Measurements from ENCODE around the gene GCH1.
"Not testable (repeated sequence)": the region's sequence is repeated elsewhere in the genome, so short reads cannot be mapped to it uniquely, and the experiment has no call there.

Gene GCH1

DNA sequence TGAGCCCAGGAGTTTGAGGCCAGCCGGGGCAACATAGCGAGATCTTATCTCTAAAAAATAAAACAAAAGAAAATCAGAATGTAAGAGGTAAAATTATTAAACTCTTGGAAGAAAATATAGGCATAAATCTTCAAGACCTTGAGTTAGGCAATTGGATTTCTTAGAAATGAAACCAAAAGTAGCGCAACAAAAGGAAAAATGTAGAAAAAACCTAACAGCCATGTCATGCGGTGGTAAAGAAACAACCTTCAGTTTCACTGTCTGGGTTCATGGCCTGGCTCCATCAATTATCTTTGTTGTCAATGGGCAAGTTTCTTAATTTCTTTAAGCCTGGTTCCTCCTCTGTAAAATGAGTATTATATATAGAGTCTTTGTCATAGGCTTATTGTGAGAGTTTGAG, 5.6 kb upstream of the GCH1 start:
- no peak for DNase-seq

- no peak for DNase-seq
Measured at GRCh38 chr14:54906075-54906474, 3.4 kb upstream of the GCH1 start.

- DNase-seq: peak; percentile 87
Measured at GRCh38 chr14:54902143-54902520, 494 bp downstream of the GCH1 start.

GRCh38 chr14:54901380-54902142, 1.1 kb downstream of the GCH1 start:
- DNase-seq: peak; percentile 21

DNA sequence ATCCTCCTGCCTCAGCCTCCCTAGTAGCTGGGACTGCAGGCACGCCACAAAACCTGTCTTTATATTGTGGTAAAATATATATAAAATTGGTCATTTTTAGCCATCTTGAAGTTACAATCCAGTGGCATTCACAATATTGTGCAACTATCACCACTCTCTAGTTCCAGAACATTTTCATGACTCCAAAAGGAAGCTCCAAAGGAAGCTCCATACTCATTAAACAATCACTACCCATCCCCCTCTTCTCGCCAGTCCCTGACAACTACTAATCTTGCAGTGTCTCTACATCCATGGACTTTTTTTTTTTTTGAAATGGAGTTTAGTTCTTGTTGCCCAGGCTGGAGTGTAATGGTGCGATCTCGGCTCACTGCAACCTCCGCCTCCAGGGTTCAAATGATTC, 3.1 kb downstream of the GCH1 start:
- no peak for DNase-seq

- not testable (repeated sequence) for DNase-seq
Measured at GRCh38 chr14:54897809-54898555, 4.6 kb downstream of the GCH1 start.

GRCh38 chr14:54895683-54896082, 6.9 kb downstream of the GCH1 start:
- DNase-seq: no peak

DNA sequence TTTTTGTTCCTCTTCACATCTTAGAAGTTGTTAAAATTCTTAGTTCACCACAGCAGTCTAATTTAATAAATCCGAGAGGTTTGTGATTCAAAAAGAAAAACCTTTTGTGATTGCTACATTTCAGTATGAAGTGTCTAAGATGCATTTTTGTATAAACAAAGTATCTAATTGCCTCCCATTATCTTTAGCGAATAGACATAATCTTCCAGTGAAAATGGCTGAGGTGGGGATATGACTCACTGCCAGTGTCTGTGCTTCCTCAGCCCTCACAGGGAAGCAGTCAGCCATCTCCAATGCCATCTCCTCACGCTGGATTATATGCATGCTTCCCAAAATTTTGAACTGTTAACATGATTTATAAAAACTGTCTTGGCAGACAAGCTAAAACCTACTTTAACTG, 7.6 kb downstream of the GCH1 start:
- no peak for DNase-seq

GRCh38 chr14:54893151-54893760, 9.4 kb downstream of the GCH1 start:
- DNase-seq: peak; percentile 36

GRCh38 chr14:54891471-54892245, 11.0 kb downstream of the GCH1 start:
- no peak for DNase-seq

- no peak for DNase-seq
Measured at GRCh38 chr14:54890788-54891187, 11.8 kb downstream of the GCH1 start.

DNA sequence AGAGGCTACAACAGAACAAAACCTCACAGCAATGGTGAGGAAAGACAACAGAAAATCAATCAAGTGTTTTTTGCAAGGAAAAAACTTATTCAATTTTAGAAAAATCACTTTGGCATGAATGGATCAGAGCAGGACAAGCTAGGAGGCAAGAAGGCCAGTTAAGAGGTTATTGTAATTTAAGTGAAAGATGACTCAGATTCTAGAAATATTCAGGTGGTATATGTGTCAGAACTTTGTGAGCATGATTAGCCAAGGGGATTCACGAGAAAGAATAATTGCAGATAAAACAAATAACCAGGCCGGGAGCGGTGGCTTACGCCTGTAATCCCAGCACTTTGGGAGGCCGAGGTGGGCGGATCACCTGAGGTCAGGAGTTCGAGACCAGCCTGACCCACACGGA, 12.7 kb downstream of the GCH1 start:
- DNase-seq: no peak

- no peak for DNase-seq
Measured at GRCh38 chr14:54882521-54882920, 20.1 kb downstream of the GCH1 start.

DNA sequence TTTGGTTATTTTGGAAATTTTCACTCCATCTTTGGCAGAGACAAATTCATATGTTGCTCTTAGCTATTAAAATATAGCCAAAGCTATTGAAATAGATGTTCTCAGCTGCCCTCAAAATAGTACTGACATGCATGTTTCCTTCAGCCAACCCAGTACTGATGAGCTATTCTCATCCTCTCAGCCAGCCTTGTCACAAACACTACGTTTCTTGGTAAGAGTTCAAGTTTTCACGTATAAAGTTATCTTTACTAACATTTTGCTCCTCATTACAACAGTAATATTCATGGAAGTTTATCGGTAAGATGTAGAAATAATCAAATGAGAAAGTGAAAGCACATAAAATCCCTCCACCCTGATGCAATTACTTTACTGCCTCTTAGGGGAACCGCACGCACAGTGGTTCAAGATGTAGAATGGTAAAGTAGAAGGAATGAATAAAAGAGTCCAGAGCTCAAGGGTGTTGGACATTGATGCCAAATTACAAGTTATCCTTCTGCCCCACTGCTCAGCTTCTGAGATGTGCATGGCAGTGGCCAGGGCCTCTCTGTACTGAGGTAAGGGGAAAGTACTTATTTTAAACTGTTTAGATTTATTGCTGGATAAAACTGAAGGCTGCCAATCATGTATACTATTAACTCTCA, 20.7 kb downstream of the GCH1 start:
- peak; percentile 21 for DNase-seq

DNA sequence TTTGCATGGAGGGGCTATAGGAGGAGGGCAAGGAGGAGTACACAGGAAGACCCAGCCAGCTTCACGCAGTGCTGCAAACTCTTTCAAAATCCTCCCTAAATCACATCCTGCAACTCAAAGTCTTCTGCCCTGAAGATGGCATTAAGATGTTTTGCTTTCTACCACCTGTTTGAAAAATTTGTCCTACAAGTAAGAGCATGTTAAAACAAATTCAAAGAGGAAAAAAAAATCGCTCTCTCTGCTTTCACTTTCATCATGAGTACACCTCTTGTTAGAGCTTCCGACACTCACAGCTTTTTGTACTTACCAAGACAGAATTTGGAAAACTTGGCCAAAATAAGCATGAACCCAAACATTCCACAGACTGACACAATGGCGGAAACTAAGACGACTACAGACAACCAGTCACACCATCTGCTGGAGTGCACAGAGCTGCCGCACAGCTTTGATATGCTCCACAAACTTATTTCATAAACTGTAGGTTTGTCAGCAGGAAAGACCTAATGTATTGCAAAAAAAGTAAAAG, 21.3 kb downstream of the GCH1 start:
- DNase-seq: peak; percentile 44

DNA sequence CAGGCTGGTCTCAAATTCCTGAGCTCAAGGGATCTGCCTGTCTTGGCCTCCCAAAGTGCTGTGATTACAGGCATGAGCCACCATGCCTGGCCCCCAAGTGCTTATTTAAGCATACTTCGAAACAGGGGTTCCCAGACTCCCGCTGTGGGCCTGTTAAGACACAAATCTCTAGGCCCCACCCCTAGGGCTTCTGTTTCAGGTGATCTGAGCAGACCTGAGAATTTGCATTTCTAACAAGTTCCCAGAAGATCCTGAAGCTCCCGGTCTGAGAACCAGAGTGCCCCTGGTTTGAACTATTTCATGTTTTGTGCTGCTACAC, 25.0 kb downstream of the GCH1 start:
- no peak for DNase-seq

GRCh38 chr14:54877015-54877702, 25.5 kb downstream of the GCH1 start:
- DNase-seq: no peak

DNA sequence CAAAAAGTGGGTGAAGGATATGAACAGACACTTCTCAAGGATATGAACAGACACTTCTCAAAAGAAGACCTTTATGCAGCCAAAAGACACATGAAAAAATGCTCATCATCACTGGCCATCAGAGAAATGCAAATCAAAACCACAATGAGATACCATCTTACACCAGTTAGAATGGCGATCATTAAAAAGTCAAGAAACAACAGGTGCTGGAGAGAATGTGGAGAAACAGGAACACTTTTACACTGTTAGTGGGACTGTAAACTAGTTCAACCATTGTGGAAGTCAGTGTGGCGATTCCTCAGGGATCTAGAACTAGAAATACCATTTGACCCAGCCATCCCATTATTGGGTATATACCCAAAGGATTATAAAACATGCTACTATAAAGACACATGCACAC, 27.0 kb downstream of the GCH1 start:
- not testable (repeated sequence) for DNase-seq

- DNase-seq: peak; percentile 41
Measured at GRCh38 chr14:54870154-54871090, 32.2 kb downstream of the GCH1 start.

DNA sequence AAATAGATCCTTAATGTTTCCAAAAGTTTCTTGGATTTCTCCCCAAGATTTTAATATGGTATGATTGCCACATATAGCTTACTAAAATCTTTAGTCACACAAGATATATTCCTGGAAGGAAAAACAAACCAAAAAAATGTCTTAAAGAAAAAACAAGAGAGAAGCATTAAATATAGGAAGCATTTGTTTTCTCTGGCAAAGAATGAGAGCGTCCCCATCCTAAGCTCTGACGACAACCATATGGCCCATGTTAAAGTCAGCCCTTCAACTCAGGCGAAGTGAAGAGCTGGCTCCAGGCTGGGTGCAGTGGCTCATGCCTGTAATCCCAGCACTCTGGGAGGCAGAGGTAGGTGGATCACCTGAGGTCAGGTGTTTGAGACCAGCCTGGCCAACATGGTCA, 35.6 kb downstream of the GCH1 start:
- DNase-seq: no peak

DNA sequence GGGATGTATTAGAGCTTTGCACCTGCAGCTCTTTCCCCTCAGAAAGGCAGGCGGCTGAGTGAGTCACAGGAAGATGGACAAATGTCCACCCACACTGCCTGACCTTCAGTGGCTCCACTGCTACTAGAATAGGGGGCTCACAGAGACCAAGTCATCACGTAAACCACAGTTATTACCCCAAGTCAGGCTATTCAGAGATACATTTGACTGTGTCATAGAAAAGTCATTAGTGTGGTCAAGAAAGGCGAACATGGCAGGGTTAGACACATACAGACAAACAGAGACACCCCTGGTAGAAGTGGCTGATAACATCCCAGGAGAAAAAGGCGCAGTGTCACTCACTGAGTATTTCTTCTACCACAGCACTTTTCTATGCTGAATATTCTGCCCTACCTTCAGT, 36.0 kb downstream of the GCH1 start:
- DNase-seq: no peak

Measured in CD4-positive, alpha-beta T cell treated with Interleukin-17A for 4 hours (primary cell).